ENCODE results near the gene LRGUK. TPM values are rescaled to one million over a fixed set of nuclear protein-coding genes. Genes with fewer than 3 reads are reported as not detected.

Gene LRGUK
- total RNA-seq, 2 donors from 2014 or later, result 0.30 to 0.42 TPM

GRCh38 chr7:134308548-134308947 is 181.4 kb downstream of the LRGUK start:
- H3K27me3 Mint-ChIP-seq, result no peaks in the 10 kb centered on the region
- peaks cover 46% of the 10 kb centered on the region for H3K36me3 Mint-ChIP-seq (ENCODE audit: low read depth)

GRCh38 chr7:134311807-134312206 is 184.7 kb downstream of the LRGUK start:
- no peak for ATAC-seq (replicated peaks)
- no peaks in the 10 kb centered on the region for H3K27me3 Mint-ChIP-seq
- peaks cover 12% of the 10 kb centered on the region for H3K4me1 Mint-ChIP-seq
- no peaks in the 10 kb centered on the region for H3K9me3 Mint-ChIP-seq
- peaks cover 17% of the 10 kb centered on the region for H3K36me3 Mint-ChIP-seq (ENCODE audit: low read depth)
- H3K27ac Mint-ChIP-seq, result no peak overlapping the region
- no peak overlapping the region for H3K4me3 Mint-ChIP-seq

More at GRCh38 chr7:134308548-134308947, 181.4 kb downstream of the LRGUK start:
- peaks cover 6% of the 10 kb centered on the region for H3K4me1 Mint-ChIP-seq
- H3K27ac Mint-ChIP-seq, result no peak overlapping the region
- ATAC-seq (replicated peaks), result no peak
- no peak overlapping the region for H3K4me3 Mint-ChIP-seq
- H3K9me3 Mint-ChIP-seq, result no peaks in the 10 kb centered on the region

GRCh38 chr7:134312717-134313116 is 185.6 kb downstream of the LRGUK start:
- Mint-ChIP-seq H3K4me3 (no peak overlapping the region), H3K36me3 (ENCODE audit: low read depth) (peaks cover 15% of the 10 kb centered on the region), H3K27me3 (no peaks in the 10 kb centered on the region), H3K27ac (no peak overlapping the region), H3K4me1 (peaks cover 16% of the 10 kb centered on the region), H3K9me3 (no peaks in the 10 kb centered on the region)
- ATAC-seq (replicated peaks), result no peak

- H3K27me3 Mint-ChIP-seq, result no peaks in the 10 kb centered on the region
- no peaks in the 10 kb centered on the region for H3K9me3 Mint-ChIP-seq
- peaks cover 10% of the 10 kb centered on the region for H3K4me1 Mint-ChIP-seq
- no peak for ATAC-seq (replicated peaks)
- no peak overlapping the region for H3K4me3 Mint-ChIP-seq
- H3K27ac Mint-ChIP-seq, result no peak overlapping the region
- peaks cover 7% of the 10 kb centered on the region for H3K36me3 Mint-ChIP-seq (ENCODE audit: low read depth)
Measured at GRCh38 chr7:134313543-134313942, 186.4 kb downstream of the LRGUK start.

Other genes starting within 250 kb of the LRGUK start
- gene SLC35B4, start 189.6 kb downstream of the LRGUK start, total RNA-seq, result 10 to 100 TPM; 11.9 to 16.8 TPM